ENCODE data around the gene SH3GLB2. TPM values are rescaled to one million over a fixed set of nuclear protein-coding genes. Genes with fewer than 3 reads are reported as not detected.
"Not testable (repeated sequence)": the region's sequence is repeated elsewhere in the genome, so short reads cannot be mapped to it uniquely, and the experiment has no call there.

The SH3GLB2 gene
- total RNA-seq, 6 experiments from 2014 or later, result 38.1 to 56.1 (median 42.7) TPM

DNA sequence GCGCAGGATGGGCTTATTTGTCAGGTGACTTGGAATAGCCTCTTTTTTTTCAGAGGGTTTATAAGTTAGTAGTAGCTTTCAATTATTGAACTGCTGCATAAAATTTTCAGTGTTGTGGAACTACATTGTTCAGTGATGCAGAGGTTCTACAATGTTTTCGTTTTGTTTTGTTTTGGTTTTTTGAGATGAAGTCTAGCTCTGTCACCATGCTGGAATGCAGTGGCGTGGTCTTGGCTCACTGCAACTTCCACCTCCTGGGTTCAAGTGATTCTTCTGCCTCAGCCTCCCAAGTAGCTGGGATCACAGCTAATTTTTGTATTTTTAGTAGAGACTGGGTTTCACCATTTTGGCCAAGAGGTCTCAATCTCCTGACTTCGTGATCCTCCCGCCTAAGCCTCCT lies 58.6 kb downstream of the SH3GLB2 start:
- no peak overlapping the region for H3K4me3 Mint-ChIP-seq
- no peaks in the 10 kb centered on the region for H3K9me3 Mint-ChIP-seq
- H3K4me1 Mint-ChIP-seq (ENCODE audit: low read depth), result peaks cover 31% of the 10 kb centered on the region
- TF ChIP-seq, protein P1, sequence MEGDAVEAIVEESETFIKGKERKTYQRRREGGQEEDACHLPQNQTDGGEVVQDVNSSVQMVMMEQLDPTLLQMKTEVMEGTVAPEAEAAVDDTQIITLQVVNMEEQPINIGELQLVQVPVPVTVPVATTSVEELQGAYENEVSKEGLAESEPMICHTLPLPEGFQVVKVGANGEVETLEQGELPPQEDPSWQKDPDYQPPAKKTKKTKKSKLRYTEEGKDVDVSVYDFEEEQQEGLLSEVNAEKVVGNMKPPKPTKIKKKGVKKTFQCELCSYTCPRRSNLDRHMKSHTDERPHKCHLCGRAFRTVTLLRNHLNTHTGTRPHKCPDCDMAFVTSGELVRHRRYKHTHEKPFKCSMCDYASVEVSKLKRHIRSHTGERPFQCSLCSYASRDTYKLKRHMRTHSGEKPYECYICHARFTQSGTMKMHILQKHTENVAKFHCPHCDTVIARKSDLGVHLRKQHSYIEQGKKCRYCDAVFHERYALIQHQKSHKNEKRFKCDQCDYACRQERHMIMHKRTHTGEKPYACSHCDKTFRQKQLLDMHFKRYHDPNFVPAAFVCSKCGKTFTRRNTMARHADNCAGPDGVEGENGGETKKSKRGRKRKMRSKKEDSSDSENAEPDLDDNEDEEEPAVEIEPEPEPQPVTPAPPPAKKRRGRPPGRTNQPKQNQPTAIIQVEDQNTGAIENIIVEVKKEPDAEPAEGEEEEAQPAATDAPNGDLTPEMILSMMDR (IDR thresholded peaks at IDR 0.05), result no peak
- H3K27ac Mint-ChIP-seq, result peak overlapping the region; percentile 43; the same call in 1 of the 2 replicates
- H3K36me3 Mint-ChIP-seq (ENCODE audit: low read depth), result peaks cover 40% of the 10 kb centered on the region
- no peaks in the 10 kb centered on the region; the same call in 1 of the 2 replicates for H3K27me3 Mint-ChIP-seq (ENCODE audit: insufficient read depth)
- no peak for DNase-seq

DNA sequence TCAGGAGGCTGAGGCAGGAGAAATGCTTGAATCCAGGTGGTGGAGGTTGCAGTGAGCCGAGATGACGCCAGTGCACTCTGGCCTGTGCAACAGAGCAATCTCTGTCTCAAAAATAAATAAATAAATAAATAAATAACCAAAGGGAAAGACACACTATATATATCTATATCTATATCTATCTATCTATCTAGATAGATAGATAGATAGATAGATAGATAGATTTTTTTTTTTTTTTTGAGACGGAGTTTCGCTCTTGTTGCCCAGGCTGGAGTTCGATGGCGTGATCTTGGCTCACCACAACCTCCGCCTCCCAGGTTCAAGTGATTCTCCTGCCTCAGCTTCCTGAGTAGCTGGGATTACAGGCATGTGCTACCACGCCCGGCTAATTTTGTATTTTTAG lies 66.7 kb downstream of the SH3GLB2 start:
- H3K36me3 Mint-ChIP-seq (ENCODE audit: low read depth), result peaks cover 13% of the 10 kb centered on the region
- not testable (repeated sequence) for H3K9me3 Mint-ChIP-seq; H3K27ac Mint-ChIP-seq; H3K4me3 Mint-ChIP-seq; H3K27me3 Mint-ChIP-seq (ENCODE audit: insufficient read depth); H3K4me1 Mint-ChIP-seq (ENCODE audit: low read depth); DNase-seq

Other genes starting within 250 kb of the SH3GLB2 start
- 10 to 100 TPM; 28.0 to 34.7 (median 30.3) TPM for gene TBC1D13, start 241.1 kb downstream of the SH3GLB2 start, total RNA-seq (2021; fragmentation: NEBNext Ultra II Directional; extraction: Animal tissue kit (Norgen Biotek cat#: 25700))
- 10 to 100 TPM; 16.0 to 23.7 (median 17.0) TPM for gene ENDOG, start 209.8 kb downstream of the SH3GLB2 start, total RNA-seq (2021; fragmentation: NEBNext Ultra II Directional; extraction: Animal tissue kit (Norgen Biotek cat#: 25700))
- gene SPOUT1, start 198.5 kb downstream of the SH3GLB2 start, total RNA-seq (2021; fragmentation: NEBNext Ultra II Directional; extraction: Animal tissue kit (Norgen Biotek cat#: 25700)), result 10 to 100 TPM; 33.2 to 46.8 (median 38.2) TPM
- gene KYAT1, start 146.4 kb downstream of the SH3GLB2 start, total RNA-seq (2021; fragmentation: NEBNext Ultra II Directional; extraction: Animal tissue kit (Norgen Biotek cat#: 25700)), result 1 to 10 TPM; 6.7 to 9.0 (median 8.3) TPM
- 10 to 100 TPM; 37.8 to 51.9 (median 39.6) TPM for gene LRRC8A, start 146.2 kb downstream of the SH3GLB2 start, total RNA-seq (2021; fragmentation: NEBNext Ultra II Directional; extraction: Animal tissue kit (Norgen Biotek cat#: 25700))
- gene PHYHD1, start 107.3 kb downstream of the SH3GLB2 start, total RNA-seq (2021; fragmentation: NEBNext Ultra II Directional; extraction: Animal tissue kit (Norgen Biotek cat#: 25700)), result 10 to 100 TPM in 3 of 6 experiments, 1 to 10 TPM in 3; 6.8 to 13.9 (median 10.0) TPM
- 10 to 100 TPM; 27.8 to 34.4 (median 31.6) TPM for gene DOLK, start 80.7 kb downstream of the SH3GLB2 start, total RNA-seq (2021; fragmentation: NEBNext Ultra II Directional; extraction: Animal tissue kit (Norgen Biotek cat#: 25700))
- 10 to 100 TPM; 42.1 to 58.2 (median 54.2) TPM for gene NUP188, start 80.6 kb downstream of the SH3GLB2 start, total RNA-seq (2021; fragmentation: NEBNext Ultra II Directional; extraction: Animal tissue kit (Norgen Biotek cat#: 25700))
- 10 to 100 TPM; 20.2 to 30.2 (median 22.2) TPM for gene MIGA2, start 8.3 kb upstream of the SH3GLB2 start, total RNA-seq (2021; fragmentation: NEBNext Ultra II Directional; extraction: Animal tissue kit (Norgen Biotek cat#: 25700))
- gene DOLPP1, start 52.8 kb upstream of the SH3GLB2 start, total RNA-seq (2021; fragmentation: NEBNext Ultra II Directional; extraction: Animal tissue kit (Norgen Biotek cat#: 25700)), result 10 to 100 TPM; 13.9 to 20.8 (median 15.6) TPM
- gene CRAT, start 82.5 kb upstream of the SH3GLB2 start, total RNA-seq (2021; fragmentation: NEBNext Ultra II Directional; extraction: Animal tissue kit (Norgen Biotek cat#: 25700)), result 10 to 100 TPM; 35.5 to 50.2 (median 42.6) TPM
- gene PTPA, start 83.1 kb upstream of the SH3GLB2 start, total RNA-seq (2021; fragmentation: NEBNext Ultra II Directional; extraction: Animal tissue kit (Norgen Biotek cat#: 25700)), result 100 to 1,000 TPM; 153 to 170 (median 162) TPM
- 10 to 100 TPM; 28.5 to 45.1 (median 42.2) TPM for gene IER5L, start 149.9 kb upstream of the SH3GLB2 start, total RNA-seq (2021; fragmentation: NEBNext Ultra II Directional; extraction: Animal tissue kit (Norgen Biotek cat#: 25700))

Data from HFFc6 (cell line).